SK-N-MC (cell line): ENCODE results near the gene OR10A2.
"Not testable (repeated sequence)": the region's sequence is repeated elsewhere in the genome, so short reads cannot be mapped to it uniquely, and the experiment has no call there.

Experiments used
- DNase-seq: peaks from one replicate; pipeline ENCODE4 v3.0.0-alpha.2; 2011; ENCODE audit warnings: low read depth, low spot score
- H3K27ac ChIP-seq: fragments of 200-600 bp; sonication (generic); 2 replicates; pipeline ENCODE4 v1.5.1; 2016; ENCODE audit warnings: mixed run types
- H3K36me3 ChIP-seq: fragments of 200-600 bp; sonication (generic); 2 replicates; pipeline ENCODE4 v1.6.1; 2017; ENCODE audit warnings: antibody characterized with exemption, low read length, mixed read lengths; ENCODE audit not compliant: insufficient read depth
- H3K4me3 ChIP-seq: fragments of 200-600 bp; sonication (generic); 2 replicates; pipeline ENCODE4 v1.5.1; 2016
- H3K9ac ChIP-seq: fragments of 200-600 bp; sonication (generic); 2 replicates; pipeline ENCODE4 v1.8.0; 2017; ENCODE audit warnings: mixed run types, mixed read lengths; ENCODE audit not compliant: insufficient read length
- H3K9me3 ChIP-seq: fragments of 200-600 bp; sonication (generic); 2 replicates; pipeline ENCODE4 v1.6.1; 2017; ENCODE audit warnings: low read depth, mild to moderate bottlenecking, antibody characterized with exemption, low read length, moderate library complexity, mixed read lengths
- EZH2 ChIP-seq: fragments of 200-600 bp; sonication (generic); IDR thresholded peaks from one replicate; pipeline ENCODE4 v1.6.1; 2017; ENCODE audit warnings: antibody characterized with exemption
- FOXP2 ChIP-seq: optimal IDR thresholded peaks from 2 replicates; pipeline ENCODE3; 2011; ENCODE audit warnings: mild to moderate bottlenecking, moderate library complexity; ENCODE audit not compliant: insufficient read depth; ENCODE audit errors: extremely low read length, control extremely low read depth
- POLR2AphosphoS5 ChIP-seq: IDR thresholded peaks from 2 replicates; pipeline ENCODE4 v1.6.1; 2012; ENCODE audit warnings: mild to moderate bottlenecking, low read depth, low read length, borderline replicate concordance

OR10A2 gene

DNA sequence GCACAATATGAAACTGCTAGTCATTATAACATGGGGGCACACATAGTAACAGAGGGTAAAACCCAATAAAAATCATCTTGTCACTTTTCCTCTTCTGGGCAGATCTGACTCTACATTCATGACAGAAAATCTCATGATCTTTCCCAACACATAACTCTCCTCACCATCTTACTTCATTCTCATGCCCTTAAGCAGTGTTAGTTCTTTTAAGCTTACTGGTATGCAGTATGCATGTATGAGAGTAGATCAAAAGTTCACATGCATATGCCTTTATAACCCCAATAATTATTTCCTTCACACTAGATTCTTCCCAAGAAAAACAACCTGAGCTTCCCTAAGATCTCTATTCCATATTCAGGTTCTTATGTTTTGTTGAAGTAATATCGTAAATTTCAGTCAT is 8.4 kb downstream of the OR10A2 start:
- TF ChIP-seq EZH2 (no peak), FOXP2 (no peak), POLR2AphosphoS5 (no peak)
- Histone ChIP-seq H3K36me3 (no peaks in the 10 kb centered on the region), H3K9me3 (no peaks in the 10 kb centered on the region), H3K4me3 (no peak overlapping the region), H3K27ac (no peak overlapping the region), H3K9ac (no peak overlapping the region)
- no peak for DNase-seq

DNA sequence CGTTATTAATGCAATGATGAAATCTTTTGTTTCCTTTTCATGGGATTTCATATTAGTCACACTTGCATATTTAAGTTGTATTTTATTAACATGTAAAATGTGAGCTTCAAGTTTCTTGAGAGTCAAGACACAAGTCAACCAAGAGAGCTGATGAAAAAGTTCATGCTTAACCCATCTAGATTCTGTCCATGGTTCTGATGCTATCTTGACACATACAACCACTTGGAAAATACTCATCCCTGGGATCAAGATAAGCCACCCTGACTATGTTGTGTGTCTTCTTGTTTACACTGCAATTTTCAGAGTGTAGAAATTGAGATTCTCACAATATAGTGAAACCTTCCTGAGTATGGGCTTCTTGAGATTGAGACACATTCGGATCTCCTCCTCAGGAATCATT is 12.9 kb downstream of the OR10A2 start:
- H3K9me3 ChIP-seq: no peaks in the 10 kb centered on the region
- H3K4me3 ChIP-seq: no peak overlapping the region
- H3K36me3 ChIP-seq: no peaks in the 10 kb centered on the region
- TF ChIP-seq POLR2AphosphoS5 (no peak), EZH2 (no peak), FOXP2 (no peak)
- no peak overlapping the region for H3K9ac ChIP-seq
- H3K27ac ChIP-seq: no peak overlapping the region
- DNase-seq: no peak

DNA sequence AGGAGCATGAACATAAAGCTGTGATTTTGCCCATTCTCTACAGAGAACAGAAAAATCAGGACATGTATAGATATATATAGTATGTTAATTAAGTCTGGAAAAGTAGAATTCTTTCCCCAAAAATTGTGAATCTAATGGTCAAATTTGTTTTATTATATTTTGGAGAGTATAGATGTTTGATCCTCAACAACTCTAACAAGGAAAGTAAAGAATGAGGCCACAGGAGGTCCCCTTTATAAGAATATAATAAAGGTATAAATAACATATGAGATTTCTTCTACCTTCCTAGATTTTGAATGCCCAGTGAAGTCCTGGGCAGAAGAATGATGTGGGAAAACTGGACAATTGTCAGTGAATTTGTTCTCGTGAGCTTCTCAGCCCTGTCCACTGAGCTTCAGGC is 13.5 kb downstream of the OR10A2 start, which contains the start of gene OR10A4:
Gene OR10A4, plus strand, starts transcription at position 301 of the 400 bp plus-strand sequence. Its CDS starts 23 bp downstream, at position 324.
- Histone ChIP-seq H3K4me3 (no peak within 1 kb of the TSS), H3K9ac (no peak within 1 kb of the TSS), H3K27ac (no peak within 1 kb of the TSS), H3K36me3 (no peaks in the 10 kb centered on the region), H3K9me3 (no peaks in the 10 kb centered on the region)
- TF ChIP-seq FOXP2: no peak
- no peak for TF ChIP-seq EZH2
- TF ChIP-seq POLR2AphosphoS5: no peak
- no peak for DNase-seq

DNA sequence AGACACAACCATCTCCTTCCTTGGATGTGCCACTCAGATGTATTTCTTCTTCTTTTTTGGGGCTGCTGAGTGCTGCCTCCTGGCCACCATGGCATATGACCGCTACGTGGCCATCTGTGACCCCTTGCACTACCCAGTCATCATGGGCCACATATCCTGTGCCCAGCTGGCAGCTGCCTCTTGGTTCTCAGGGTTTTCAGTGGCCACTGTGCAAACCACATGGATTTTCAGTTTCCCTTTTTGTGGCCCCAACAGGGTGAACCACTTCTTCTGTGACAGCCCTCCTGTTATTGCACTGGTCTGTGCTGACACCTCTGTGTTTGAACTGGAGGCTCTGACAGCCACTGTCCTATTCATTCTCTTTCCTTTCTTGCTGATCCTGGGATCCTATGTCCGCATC is 14.1 kb downstream of the OR10A2 start:
- no peak for DNase-seq
- H3K9me3 ChIP-seq: no peaks in the 10 kb centered on the region
- no peak overlapping the region for H3K9ac ChIP-seq
- no peaks in the 10 kb centered on the region for H3K36me3 ChIP-seq
- TF ChIP-seq POLR2AphosphoS5 (no peak), EZH2 (no peak), FOXP2 (no peak)
- no peak overlapping the region for H3K27ac ChIP-seq
- H3K4me3 ChIP-seq: no peak overlapping the region

DNA sequence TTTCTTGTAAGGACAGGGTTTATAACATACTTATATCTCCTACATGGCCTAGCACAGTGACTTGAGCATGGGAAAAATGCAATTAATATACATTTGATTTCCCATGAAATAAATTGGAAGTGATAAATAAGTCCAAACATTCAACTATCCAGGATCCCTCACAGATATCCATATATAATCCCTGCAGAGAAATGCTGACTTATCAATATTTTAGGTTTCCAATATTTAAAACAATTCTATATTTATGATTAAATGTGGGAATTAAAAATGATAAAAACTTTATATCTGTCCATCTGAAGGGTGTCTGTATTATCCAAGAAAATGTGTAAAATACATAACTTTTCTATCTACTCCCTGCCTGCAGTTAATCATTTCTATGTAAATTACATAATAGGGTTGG is 19.9 kb downstream of the OR10A2 start:
- no peak overlapping the region for H3K27ac ChIP-seq
- H3K36me3 ChIP-seq: no peaks in the 10 kb centered on the region
- no peaks in the 10 kb centered on the region for H3K9me3 ChIP-seq
- H3K4me3 ChIP-seq: no peak overlapping the region
- H3K9ac ChIP-seq: no peak overlapping the region
- no peak for TF ChIP-seq FOXP2
- no peak for TF ChIP-seq POLR2AphosphoS5
- no peak for TF ChIP-seq EZH2
- DNase-seq: no peak

DNA sequence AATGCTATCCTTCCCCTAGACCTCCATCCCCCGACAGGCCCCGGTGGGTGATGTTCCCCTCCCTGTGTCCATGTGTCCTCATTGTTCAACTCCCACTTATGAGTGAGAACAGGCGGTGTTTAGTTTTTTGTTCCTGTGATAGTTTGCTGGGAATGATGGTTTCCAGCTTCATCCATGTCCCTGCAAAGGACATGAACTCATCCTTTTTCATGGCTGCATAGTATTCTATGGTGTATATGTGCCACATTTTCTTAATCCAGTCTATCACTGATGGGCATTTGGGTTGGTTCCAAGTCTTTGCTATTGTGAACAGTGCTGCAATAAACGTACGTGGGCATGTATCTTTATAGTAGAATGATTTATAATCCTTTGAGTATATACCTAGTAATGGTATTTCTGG is 24.9 kb downstream of the OR10A2 start:
- not testable (repeated sequence) for H3K9ac ChIP-seq, H3K9me3 ChIP-seq, DNase-seq, H3K4me3 ChIP-seq, H3K36me3 ChIP-seq, H3K27ac ChIP-seq

DNA sequence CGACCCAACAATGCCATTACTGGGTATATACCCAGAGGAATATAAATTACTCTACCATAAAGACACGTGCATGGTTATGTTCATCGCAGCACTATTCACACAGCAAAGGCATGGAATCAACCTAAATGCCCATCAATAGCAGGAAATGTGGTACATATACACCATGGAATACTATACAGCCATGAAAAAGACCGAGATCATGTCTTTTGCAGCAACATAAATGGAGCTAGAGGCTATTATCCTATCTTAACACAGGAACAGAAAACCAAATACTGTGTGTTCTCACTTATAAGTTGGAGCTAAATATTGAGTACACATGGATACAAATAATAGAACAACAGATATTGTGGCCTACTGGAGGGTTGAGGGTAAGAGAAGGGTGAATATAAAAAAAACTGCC is 26.0 kb downstream of the OR10A2 start:
- Histone ChIP-seq H3K27ac (no peak overlapping the region), H3K4me3 (no peak overlapping the region), H3K36me3 (no peaks in the 10 kb centered on the region), H3K9ac (no peak overlapping the region), H3K9me3 (no peaks in the 10 kb centered on the region)
- TF ChIP-seq FOXP2 (no peak), POLR2AphosphoS5 (no peak), EZH2 (no peak)
- no peak for DNase-seq

DNA sequence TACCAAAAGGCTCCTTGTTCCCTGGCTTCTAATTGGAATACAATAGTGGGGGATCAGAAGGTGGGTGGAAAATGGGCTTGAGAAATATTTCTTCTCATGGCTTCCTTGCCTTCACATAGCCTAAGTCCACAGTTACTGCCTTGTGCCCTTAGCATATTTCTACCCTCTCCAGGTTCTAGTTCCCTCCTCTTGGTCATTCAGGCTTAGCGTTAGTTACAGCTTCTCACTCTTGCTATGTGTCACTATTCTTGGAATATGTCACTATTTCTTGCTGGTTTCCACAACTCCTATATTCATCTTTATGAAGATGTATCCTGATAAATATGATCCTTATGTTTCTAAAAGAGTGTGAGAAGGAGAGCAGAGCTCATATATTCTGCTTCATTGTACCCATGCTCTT is 27.0 kb downstream of the OR10A2 start:
- H3K36me3 ChIP-seq: no peaks in the 10 kb centered on the region

DNA sequence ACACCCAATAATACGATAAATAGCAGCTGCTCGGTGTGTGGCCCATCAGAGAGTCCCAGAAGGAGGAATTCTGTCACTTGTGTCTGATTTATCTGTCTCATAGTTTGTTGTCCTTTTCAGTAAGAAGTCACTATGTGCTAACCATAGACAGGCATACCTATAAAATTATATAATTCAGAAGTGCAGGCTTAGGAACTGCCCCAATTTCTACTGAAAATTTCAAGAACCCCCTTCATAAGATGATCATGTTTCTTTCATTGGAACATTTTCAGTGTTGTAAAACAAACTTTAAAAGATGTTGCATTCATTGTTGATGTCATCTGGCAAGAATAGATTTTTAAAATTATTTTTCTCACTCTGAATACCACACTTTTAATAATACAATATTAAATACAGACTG is 29.5 kb downstream of the OR10A2 start, which contains the start of gene OR2D2:
Gene OR2D2, minus strand, starts transcription at position 101 of the 400 bp plus-strand sequence. Its CDS starts 0 bp downstream, at position 101.
- no peak within 1 kb of the TSS for H3K27ac ChIP-seq
- TF ChIP-seq EZH2 (no peak), FOXP2 (no peak), POLR2AphosphoS5 (no peak)
- no peak within 1 kb of the TSS for H3K9ac ChIP-seq
- no peaks in the 10 kb centered on the region for H3K36me3 ChIP-seq
- no peaks in the 10 kb centered on the region for H3K9me3 ChIP-seq
- DNase-seq: no peak
- no peak within 1 kb of the TSS for H3K4me3 ChIP-seq

More for the DNA sequence above, 27.0 kb downstream of the OR10A2 start:
- H3K4me3 ChIP-seq: no peak overlapping the region
- DNase-seq: no peak
- no peak overlapping the region for H3K9ac ChIP-seq
- no peak for TF ChIP-seq EZH2
- no peak for TF ChIP-seq FOXP2
- TF ChIP-seq POLR2AphosphoS5: no peak
- no peaks in the 10 kb centered on the region for H3K9me3 ChIP-seq
- no peak overlapping the region for H3K27ac ChIP-seq

DNA sequence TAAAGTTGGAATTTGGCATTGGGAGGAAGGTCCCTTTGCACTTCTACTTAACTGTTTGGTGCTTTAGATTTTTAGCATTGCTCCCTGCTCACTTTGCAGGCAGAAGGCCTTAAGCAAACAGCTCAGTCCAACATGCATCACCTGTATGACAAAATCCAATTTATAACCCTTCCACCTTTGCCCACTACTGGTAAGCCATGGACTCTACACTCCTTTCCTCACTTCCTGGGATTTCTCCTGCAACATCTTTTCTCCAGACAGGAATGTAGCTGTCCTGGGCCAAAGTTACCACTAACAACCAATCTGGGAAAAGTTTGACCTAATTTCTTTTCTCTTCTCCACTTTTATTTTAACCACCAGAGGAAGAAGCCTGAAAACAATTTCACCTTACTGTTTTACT is 31.2 kb downstream of the OR10A2 start:
- H3K27ac ChIP-seq: no peak overlapping the region
- no peaks in the 10 kb centered on the region for H3K36me3 ChIP-seq
- H3K4me3 ChIP-seq: no peak overlapping the region
- no peak for DNase-seq
- no peak overlapping the region for H3K9ac ChIP-seq
- TF ChIP-seq FOXP2: no peak
- TF ChIP-seq EZH2: no peak
- TF ChIP-seq POLR2AphosphoS5: no peak
- no peaks in the 10 kb centered on the region for H3K9me3 ChIP-seq
